Hematopoietic multipotent progenitor cell treated with erythropoietin and hydrocortisone succinate and interleukin-3 and kit ligand, for 6 days (in vitro differentiated cells): ENCODE data around the gene DCUN1D3.
"Not testable (repeated sequence)": the region's sequence is repeated elsewhere in the genome, so short reads cannot be mapped to it uniquely, and the experiment has no call there.

ENCODE experiments used
- DNase-seq: peaks from one replicate; pipeline ENCODE4 v3.0.0-alpha.2; 2015

The DCUN1D3 gene

GRCh38 chr16:20886320-20886719 lies 13.8 kb downstream of the DCUN1D3 start:
- DNase-seq = no peak

GRCh38 chr16:20884240-20884556 lies 16.0 kb downstream of the DCUN1D3 start:
- peak; percentile 61 for DNase-seq

- DNase-seq = no peak
Measured at GRCh38 chr16:20883554-20884239, 16.5 kb downstream of the DCUN1D3 start.

GRCh38 chr16:20881503-20881878 lies 18.7 kb downstream of the DCUN1D3 start:
- DNase-seq = no peak

GRCh38 chr16:20880867-20881502 lies 19.2 kb downstream of the DCUN1D3 start:
- DNase-seq = no peak

- DNase-seq = no peak
Measured at GRCh38 chr16:20879175-20880040, 20.8 kb downstream of the DCUN1D3 start.

GRCh38 chr16:20878682-20879147 lies 21.4 kb downstream of the DCUN1D3 start:
- no peak for DNase-seq

- DNase-seq = no peak
Measured at GRCh38 chr16:20875355-20875650, 24.9 kb downstream of the DCUN1D3 start.

- DNase-seq = no peak
Measured at GRCh38 chr16:20874088-20874581, 26.0 kb downstream of the DCUN1D3 start.

- no peak for DNase-seq
Measured at GRCh38 chr16:20873331-20873730, 26.8 kb downstream of the DCUN1D3 start.

GRCh38 chr16:20871941-20872815 lies 28.0 kb downstream of the DCUN1D3 start:
- peak; percentile 71 for DNase-seq

GRCh38 chr16:20871258-20871657 lies 28.9 kb downstream of the DCUN1D3 start:
- no peak for DNase-seq

GRCh38 chr16:20870122-20870820 lies 29.9 kb downstream of the DCUN1D3 start:
- peak; percentile 44 for DNase-seq

- DNase-seq = no peak
Measured at GRCh38 chr16:20868890-20869289, 31.3 kb downstream of the DCUN1D3 start.

- DNase-seq = no peak
Measured at GRCh38 chr16:20867585-20867984, 32.6 kb downstream of the DCUN1D3 start.

GRCh38 chr16:20866801-20867200 lies 33.4 kb downstream of the DCUN1D3 start:
- DNase-seq = no peak

- peak; percentile 81 for DNase-seq
Measured at GRCh38 chr16:20866145-20866772, 33.9 kb downstream of the DCUN1D3 start.

- peak; percentile 64 for DNase-seq
Measured at GRCh38 chr16:20865420-20866131, 34.6 kb downstream of the DCUN1D3 start.

- DNase-seq = not testable (repeated sequence)
Measured at GRCh38 chr16:20864376-20864775, 35.8 kb downstream of the DCUN1D3 start.

GRCh38 chr16:20862162-20862960 lies 37.8 kb downstream of the DCUN1D3 start:
- no peak for DNase-seq
